H1 (cell line): ENCODE data around the gene COX7C. TPM values are rescaled to one million over a fixed set of nuclear protein-coding genes. Genes with fewer than 3 reads are reported as not detected.

ENCODE experiments used
- CTCF ChIA-PET: fragments of 300-600 bp; sonication (Branson Sonifier 250); formaldehyde crosslinking; loops from one replicate; lab custom pipeline; 2021; ENCODE audit not compliant: partially characterized antibody; lab: Charles Lee
- POLR2A ChIA-PET: fragments of 300-600 bp; sonication (Branson Sonifier 250); formaldehyde crosslinking; loops from one replicate; lab custom pipeline; 2021; ENCODE audit warnings: inconsistent platforms; ENCODE audit not compliant: partially characterized antibody; lab: Charles Lee
- DNase-seq, 2 experiments: peaks; one replicate each; pipeline versions ENCODE4 v3.0.0 to v3.0.0-alpha.2; 2010 to 2022; ENCODE audit warnings: low spot score in 2 of 2, low read depth in 1 of 2, mixed read lengths in 1 of 2
- FAIRE-seq: peaks from 2 replicates; lab custom pipeline; 2011; peaks lifted over from hg19 to GRCh38; lab: Jason Lieb, UNC
- H2AFZ ChIP-seq: 2 replicates; pipeline ENCODE4 v1.8.1; 2012; ENCODE audit warnings: low read length, inconsistent platforms
- H2AK5ac ChIP-seq: 2 replicates; pipeline ENCODE4 v1.6.1; 2013; ENCODE audit warnings: low read depth, low read length
- H2BK120ac ChIP-seq: replicated peaks from 2 replicates; pipeline ENCODE3; 2013; ENCODE audit warnings: low read depth, low read length, inconsistent platforms
- H2BK12ac ChIP-seq: 2 replicates; pipeline ENCODE4 v1.6.1; 2013; ENCODE audit warnings: low read depth, low read length
- H2BK15ac ChIP-seq: 2 replicates; pipeline ENCODE4 v1.6.1; 2013; ENCODE audit warnings: low read length
- H2BK20ac ChIP-seq: 2 replicates; pipeline ENCODE4 v1.6.1; 2013; ENCODE audit warnings: low read length
- H2BK5ac ChIP-seq: 2 replicates; pipeline ENCODE4 v1.6.1; 2013; ENCODE audit warnings: low read depth, low read length
- H3K14ac ChIP-seq: 2 replicates; pipeline ENCODE4 v1.6.1; 2013; ENCODE audit warnings: inconsistent platforms; ENCODE audit not compliant: insufficient read length
- H3K18ac ChIP-seq: 2 replicates; pipeline ENCODE4 v1.6.1; 2013; ENCODE audit warnings: low read length; ENCODE audit errors: extremely low read depth
- H3K23ac ChIP-seq: 2 replicates; pipeline ENCODE4 v1.6.1; 2013; ENCODE audit warnings: inconsistent platforms; ENCODE audit not compliant: insufficient read length
- H3K23me2 ChIP-seq: 2 replicates; pipeline ENCODE4 v1.6.1; 2013; ENCODE audit warnings: low read depth, low read length
- H3K27ac ChIP-seq: 2 replicates; pipeline ENCODE4 v1.6.1; 2011; ENCODE audit warnings: low read depth, low read length, inconsistent platforms
- H3K27me3 ChIP-seq, 4 experiments: replicated peaks in 1 of 4; 1 replicate in 1 of 4; 2 replicates in 3 of 4; pipeline versions ENCODE4 v1.6.1 to v1.8.1; 2011 to 2013; ENCODE audit warnings: low read length in 3 of 4, mild to moderate bottlenecking in 3 of 4, inconsistent platforms in 2 of 4, mixed read lengths in 2 of 4, moderate library complexity in 1 of 4; ENCODE audit not compliant: control insufficient read depth in 3 of 4, insufficient read depth in 3 of 4; ENCODE audit errors: extremely low read depth in 1 of 4
- H3K36me3 ChIP-seq, 4 experiments: 2 replicates each; pipeline versions ENCODE4 v1.6.1 to v1.8.1; 2011 to 2013; ENCODE audit warnings: mild to moderate bottlenecking in 4 of 4, low read length in 3 of 4, moderate library complexity in 2 of 4, control low read depth in 1 of 4, inconsistent platforms in 1 of 4; ENCODE audit not compliant: insufficient read depth in 4 of 4, control insufficient read depth in 2 of 4
- H3K4ac ChIP-seq: replicated peaks from 2 replicates; pipeline ENCODE3; 2013; ENCODE audit warnings: low read length, low read depth, mixed read lengths, inconsistent platforms; ENCODE audit not compliant: insufficient read length
- H3K4me1 ChIP-seq, 4 experiments: replicated peaks in 1 of 4; 1 replicate in 1 of 4; 2 replicates in 3 of 4; pipeline versions ENCODE4 v1.6.1 to v1.8.1; 2011 to 2013; ENCODE audit warnings: low read length in 3 of 4, inconsistent platforms in 2 of 4, mixed read lengths in 1 of 4; ENCODE audit not compliant: insufficient read depth in 4 of 4, control insufficient read depth in 3 of 4
- H3K4me2 ChIP-seq, 2 experiments: 2 replicates each; pipeline versions ENCODE4 v1.6.1 to v1.8.1; 2011 to 2013; ENCODE audit warnings: low read depth in 2 of 2, low read length in 2 of 2, control low read depth in 1 of 2, inconsistent platforms in 1 of 2, mild to moderate bottlenecking in 1 of 2; ENCODE audit not compliant: insufficient read depth in 1 of 2
- H3K4me3 ChIP-seq, 4 experiments: fragments of 200-600, 300-600 bp in 1 of 4; sonication (generic), shearing (Covaris generic), sonication (Bioruptor Twin) in 1 of 4; 2 replicates each; pipeline versions ENCODE4 v1.5.1 to v1.8.1; 2011 to 2016; ENCODE audit warnings: low read length in 4 of 4, low read depth in 3 of 4, control low read depth in 2 of 4, inconsistent platforms in 2 of 4, mild to moderate bottlenecking in 2 of 4, mixed read lengths in 1 of 4, moderate library complexity in 1 of 4; ENCODE audit not compliant: insufficient read depth in 2 of 4; ENCODE audit errors: extremely low read depth in 1 of 4
- H3K56ac ChIP-seq: replicated peaks from 2 replicates; pipeline ENCODE3; 2013; ENCODE audit warnings: low read depth, mild to moderate bottlenecking, mixed read lengths, low read length, inconsistent platforms; ENCODE audit not compliant: insufficient read length
- H3K79me1 ChIP-seq: 2 replicates; pipeline ENCODE4 v1.6.1; 2013; ENCODE audit warnings: low read depth, low read length, control low read depth
- H3K79me2 ChIP-seq, 2 experiments: 2 replicates each; pipeline versions ENCODE4 v1.6.1 to v1.8.1; 2012 to 2013; ENCODE audit warnings: low read length in 2 of 2, mild to moderate bottlenecking in 2 of 2, inconsistent platforms in 1 of 2; ENCODE audit not compliant: insufficient read depth in 2 of 2, control insufficient read depth in 1 of 2
- H3K9ac ChIP-seq, 4 experiments: replicated peaks in 1 of 4; 1 replicate in 1 of 4; 2 replicates in 3 of 4; pipeline versions ENCODE4 v1.6.1 to v1.8.1; 2011 to 2013; ENCODE audit warnings: low read depth in 3 of 4, low read length in 3 of 4, control low read depth in 2 of 4, mild to moderate bottlenecking in 2 of 4, moderate library complexity in 2 of 4, inconsistent platforms in 1 of 4; ENCODE audit errors: extremely low read depth in 1 of 4
- H3K9me3 ChIP-seq, 2 experiments: 2 replicates each; pipeline versions ENCODE4 v1.6.1 to v1.8.1; 2012 to 2013; ENCODE audit warnings: mild to moderate bottlenecking in 2 of 2, moderate library complexity in 2 of 2, control low read depth in 1 of 2, inconsistent platforms in 1 of 2, low read depth in 1 of 2, low read length in 1 of 2, mixed read lengths in 1 of 2; ENCODE audit not compliant: insufficient read depth in 2 of 2
- H4K20me1 ChIP-seq, 2 experiments: replicated peaks in 1 of 2; 2 replicates each; pipeline versions ENCODE3 to v1.8.1; 2011 to 2013; ENCODE audit warnings: inconsistent platforms in 2 of 2, low read length in 2 of 2, mild to moderate bottlenecking in 1 of 2; ENCODE audit not compliant: insufficient read depth in 2 of 2, control insufficient read depth in 1 of 2
- H4K5ac ChIP-seq: 2 replicates; pipeline ENCODE4 v1.6.1; 2013; ENCODE audit warnings: low read length, low read depth, mixed read lengths, inconsistent platforms; ENCODE audit not compliant: insufficient read length
- H4K8ac ChIP-seq: 2 replicates; pipeline ENCODE4 v1.8.0; 2013; ENCODE audit warnings: mild to moderate bottlenecking, moderate library complexity, low read length, inconsistent platforms; ENCODE audit not compliant: insufficient read depth; ENCODE audit errors: extremely low read depth
- H4K91ac ChIP-seq: replicated peaks from 2 replicates; pipeline ENCODE3; 2013; ENCODE audit warnings: low read length, mixed read lengths, inconsistent platforms; ENCODE audit not compliant: insufficient read length
- BACH1 ChIP-seq: IDR thresholded peaks from 2 replicates; pipeline ENCODE4 v1.6.1; 2012; ENCODE audit warnings: low read length, improper control_type of control experiment
- KDM1A ChIP-seq: fragments of 200-600, 300-600 bp; sonication (generic); IDR thresholded peaks from 2 replicates; pipeline ENCODE4 v1.7.1; 2016; ENCODE audit warnings: mild to moderate bottlenecking, low read length, borderline replicate concordance
- KDM4A ChIP-seq: IDR thresholded peaks from one replicate; pipeline ENCODE4 v1.7.1; 2012; ENCODE audit warnings: low read depth, mild to moderate bottlenecking, moderate library complexity, low read length, inconsistent platforms; ENCODE audit not compliant: severe bottlenecking
- KDM5A ChIP-seq: fragments of 200-600 bp; IDR thresholded peaks from 2 replicates; pipeline ENCODE4 v1.7.1; 2012; ENCODE audit warnings: mild to moderate bottlenecking, low read length, inconsistent platforms, mixed read lengths
- RBBP5 ChIP-seq: IDR thresholded peaks from 2 replicates; pipeline ENCODE4 v1.7.1; 2012; ENCODE audit warnings: low read depth, mild to moderate bottlenecking, inconsistent platforms, low read length, moderate library complexity, borderline replicate concordance
- RNF2 ChIP-seq: fragments of 200-900, 300-1000 bp; sonication (generic); IDR thresholded peaks from 2 replicates; pipeline ENCODE4 v1.7.1; 2016; ENCODE audit warnings: borderline replicate concordance, low read depth, mild to moderate bottlenecking, antibody characterized with exemption, low read length; ENCODE audit not compliant: poor library complexity, severe bottlenecking; ENCODE audit errors: missing control alignments
- RXRA ChIP-seq: IDR thresholded peaks from 2 replicates; pipeline ENCODE4 v1.6.1; 2011; ENCODE audit warnings: low read depth, mild to moderate bottlenecking, low read length, moderate library complexity; ENCODE audit not compliant: insufficient read depth
- TAF1 ChIP-seq: IDR thresholded peaks from 2 replicates; pipeline ENCODE4 v1.6.1; 2011; ENCODE audit warnings: mild to moderate bottlenecking, low read depth, low read length
- TBP ChIP-seq: IDR thresholded peaks from 2 replicates; pipeline ENCODE4 v1.6.1; 2011; ENCODE audit warnings: low read depth, low read length, improper control_type of control experiment
- WGBS, 2 experiments: shearing (Covaris generic) in 1 of 2; methylation state at CpG; one replicate each; pipeline versions ENCODE4 v1.1.6 to v1.1.7; 2013 to 2015; ENCODE audit warnings: low lambda C conversion rate in 2 of 2, mixed read lengths in 2 of 2, inconsistent platforms in 1 of 2, low coverage in 1 of 2, missing lambda C conversion rate in 1 of 2; ENCODE audit not compliant: insufficient replicate concordance in 2 of 2, insufficient coverage in 1 of 2, insufficient read length in 1 of 2; ENCODE audit errors: extremely low coverage in 1 of 2, missing lambda C conversion rate in 1 of 2; 5-methylcytosine and 5-hydroxymethylcytosine counted together
- polyA plus RNA-seq, 7 experiments: library from polyadenylated mRNA; depleted of rRNA in 3 of 7; stranded (reverse) in 5 of 7; unstranded in 2 of 7; fragments of >200 nt in 5 of 7; fragments of 200-250 nt in 2 of 7; gene quantifications; 1 replicate in 5 of 7; 2 replicates in 1 of 7; 4 replicates in 1 of 7; pipeline versions ENCODE4 v1.2.1 to v1.2.3, GENCODE V29; 2011 to 2013; ENCODE audit warnings: missing spikeins in 2 of 7, mixed read lengths in 2 of 7
- total RNA-seq: library from RNA; stranded (reverse); fragmentation: NEBNext Ultra II Directional; extraction: Animal tissue kit (Norgen Biotek cat#: 25700); gene quantifications from 2 replicates; pipeline ENCODE4 v1.2.1, GENCODE V29; 2021

COX7C gene
- total and polyA plus RNA-seq, 2 of the 8 experiments (the other 6 are each of a cell fraction or from before 2014, with no cell fraction given): 1,059 to 1,207 TPM

- H4K20me1 ChIP-seq: no peaks in the 10 kb centered on the region
- no peak overlapping the region for H2AFZ ChIP-seq
- H2AK5ac ChIP-seq: no peak overlapping the region
- H3K4me2 ChIP-seq: no peak overlapping the region
- no peak overlapping the region for H4K91ac ChIP-seq
- H2BK5ac ChIP-seq: no peak overlapping the region
- no peak overlapping the region for H2BK12ac ChIP-seq
- no peak overlapping the region for H3K14ac ChIP-seq
- H3K79me1 ChIP-seq: no peaks in the 10 kb centered on the region
- H2BK120ac ChIP-seq: no peak overlapping the region
- no peaks in the 10 kb centered on the region for H3K36me3 ChIP-seq
- H3K27me3 ChIP-seq: no peaks in the 10 kb centered on the region
- H3K56ac ChIP-seq: no peak overlapping the region
- H3K4ac ChIP-seq: no peak overlapping the region
- WGBS, 2 experiments: 98% methylated on average over 7 of the region's 7 CpGs; no CpG with 5 or more reads in 1 of the 2 experiments
- ChIA-PET CTCF (no interaction called here), POLR2A (no interaction called here)
- H2BK20ac ChIP-seq: no peak overlapping the region
- no peak overlapping the region for H4K5ac ChIP-seq
- H3K23me2 ChIP-seq: no peaks in the 10 kb centered on the region
- no peaks in the 10 kb centered on the region for H3K79me2 ChIP-seq
- H3K4me3 ChIP-seq: no peak overlapping the region
- DNase-seq: no peak
- H3K4me1 ChIP-seq: no peaks in the 10 kb centered on the region
- H3K9ac ChIP-seq: no peak overlapping the region
- no peak overlapping the region for H3K23ac ChIP-seq
- H3K27ac ChIP-seq: no peak overlapping the region
- no peak overlapping the region for H2BK15ac ChIP-seq
- no peak for FAIRE-seq
- H4K8ac ChIP-seq: no peak overlapping the region
- TF ChIP-seq RNF2 (no peak), BACH1 (no peak), KDM5A (no peak), RBBP5 (no peak), RXRA (no peak), KDM1A (no peak), KDM4A (no peak), TBP (no peak), TAF1 (no peak)
- H3K18ac ChIP-seq: no peak overlapping the region
- no peaks in the 10 kb centered on the region; a peak in 1 of 4 replicates for H3K9me3 ChIP-seq
Observed at GRCh38 chr5:86572825-86573517, 44.8 kb upstream of the COX7C start.
